HG03045 (cell line): ENCODE data around the gene PPFIA4.
"Not testable (repeated sequence)": the region's sequence is repeated elsewhere in the genome, so short reads cannot be mapped to it uniquely, and the experiment has no call there.

Experiments used
- ATAC-seq: cut with Tn5 transposase; IDR thresholded peaks from one replicate; pipeline ENCODE4 v1.9.1; 2021; ENCODE audit warnings: mild to moderate bottlenecking, moderate library complexity; ENCODE audit not compliant: unreplicated experiment

PPFIA4 gene

DNA sequence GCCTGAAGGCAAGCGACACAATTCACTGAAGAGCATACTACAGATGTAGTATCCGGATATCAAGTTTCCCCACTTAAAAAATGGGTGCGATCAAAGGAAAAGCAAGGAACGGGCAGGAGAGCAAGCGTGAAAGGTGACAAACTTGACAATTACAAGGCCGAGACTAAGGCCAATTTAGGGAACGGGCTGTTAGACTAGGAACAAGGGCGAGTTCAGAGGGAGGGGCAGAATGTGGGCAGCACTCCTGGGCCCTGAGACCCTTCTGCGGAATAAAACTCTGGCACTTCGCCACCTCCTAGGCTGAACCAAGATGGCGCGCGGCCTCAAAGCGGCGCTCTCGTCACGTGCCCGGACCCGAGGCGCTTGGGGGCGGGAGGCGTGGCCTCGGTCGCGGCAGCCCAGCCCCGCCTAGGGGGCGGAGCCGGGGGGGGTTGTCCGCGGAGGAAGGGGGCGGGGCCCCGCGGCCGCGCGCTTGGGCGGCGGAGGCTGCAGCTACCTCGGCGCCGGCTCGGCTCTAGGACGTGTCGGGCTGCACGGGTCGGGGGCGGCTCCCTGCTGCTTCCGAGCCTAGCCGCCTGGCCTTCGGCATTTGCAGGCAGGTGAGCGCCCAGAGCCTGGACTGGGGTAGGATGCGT is at the start of gene PPFIA4:
PPFIA4 (plus strand) TSS at position 461 of the 635 bp plus-strand sequence. CDS start 12,518 bp downstream, outside the sequence.
- ATAC-seq: peak; percentile 81

DNA sequence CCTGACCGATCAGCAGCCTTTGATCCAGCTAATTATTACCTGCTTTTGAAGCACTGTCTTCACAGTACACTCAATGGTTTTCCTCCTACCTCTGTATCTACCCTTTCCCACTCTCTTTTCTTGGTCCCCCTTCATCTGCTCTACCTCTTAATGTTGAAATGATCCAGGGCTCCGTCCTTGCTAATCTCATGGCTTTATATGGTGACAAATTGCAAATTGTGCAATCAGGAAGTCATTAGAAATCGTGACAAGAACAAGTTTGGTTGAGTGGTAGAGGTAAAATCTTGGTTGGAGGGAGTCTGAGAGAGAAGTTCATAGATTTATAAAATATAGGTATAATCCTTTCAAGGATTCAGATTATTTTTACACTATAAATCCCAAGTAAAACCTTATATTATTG is 49.7 kb upstream of the PPFIA4 start:
- ATAC-seq: no peak

DNA sequence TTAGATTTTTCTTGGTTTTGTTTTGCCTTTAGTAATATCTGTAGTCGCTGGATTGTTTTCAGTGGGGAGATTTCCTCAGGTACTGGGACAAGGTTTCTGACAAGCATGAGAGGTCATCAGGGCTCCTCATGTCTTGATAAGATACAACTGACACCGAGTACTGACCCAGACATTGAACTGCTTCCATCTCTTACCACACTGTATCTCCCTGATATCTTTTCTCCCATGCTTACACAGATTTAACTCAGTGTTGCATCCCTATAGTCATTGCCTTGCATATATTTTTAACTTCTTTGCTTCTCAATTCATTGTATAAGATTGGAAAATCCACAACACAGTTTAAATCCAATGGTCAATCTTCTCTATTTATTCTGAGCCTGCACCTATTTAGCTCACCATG is 46.8 kb upstream of the PPFIA4 start:
- ATAC-seq: no peak

DNA sequence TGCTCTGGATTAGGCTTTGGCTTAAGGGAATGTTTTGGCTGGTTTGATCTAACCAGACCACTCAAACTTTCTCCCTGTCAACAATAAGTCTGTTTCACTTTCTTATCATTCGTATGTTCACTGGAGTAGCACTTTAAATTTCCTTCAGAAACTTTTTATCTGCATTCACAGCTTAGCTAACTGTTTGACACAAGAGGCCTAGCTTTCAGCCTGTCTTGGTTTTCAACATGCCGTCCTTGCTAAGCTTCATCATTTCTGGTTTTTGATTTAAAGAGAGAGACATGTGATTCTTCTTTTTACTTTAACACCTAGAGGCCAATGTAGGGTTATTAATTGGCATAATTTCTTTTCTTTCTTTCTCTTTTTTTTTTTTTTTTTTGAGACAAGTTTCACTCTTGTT is 44.4 kb upstream of the PPFIA4 start:
- no peak for ATAC-seq

DNA sequence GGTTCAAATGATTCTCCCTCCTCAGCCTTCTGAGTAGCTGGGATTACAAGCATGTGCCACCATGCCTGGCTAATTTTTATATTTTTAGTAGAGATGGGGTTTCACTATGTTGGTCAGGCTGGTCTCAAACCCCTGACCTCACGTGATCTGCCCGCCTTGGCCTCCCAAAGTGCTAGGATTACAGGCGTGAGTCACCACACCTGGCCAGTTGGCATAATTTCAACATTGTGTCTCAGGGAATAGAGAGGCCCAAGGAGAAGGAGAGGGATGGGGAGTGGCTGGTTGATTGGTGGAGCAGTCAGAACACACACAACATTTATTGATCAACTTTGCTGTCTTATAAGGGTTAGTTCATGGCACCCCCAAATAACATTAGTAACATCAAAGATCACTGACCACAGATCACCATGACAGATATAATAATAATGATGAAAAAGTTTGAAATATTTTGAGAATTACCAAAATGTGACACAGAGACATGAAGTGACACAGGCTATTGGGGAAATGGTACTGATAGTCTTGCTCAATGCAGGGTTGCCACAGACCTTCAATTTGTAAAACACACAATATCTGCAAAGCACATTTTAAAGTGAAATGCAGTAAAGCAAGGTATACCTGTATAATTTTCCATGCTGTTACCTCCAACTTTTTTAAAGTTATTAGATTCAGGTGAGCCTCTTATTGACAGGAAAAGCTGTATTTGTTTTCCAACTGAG is 43.4 kb upstream of the PPFIA4 start:
- ATAC-seq: no peak

DNA sequence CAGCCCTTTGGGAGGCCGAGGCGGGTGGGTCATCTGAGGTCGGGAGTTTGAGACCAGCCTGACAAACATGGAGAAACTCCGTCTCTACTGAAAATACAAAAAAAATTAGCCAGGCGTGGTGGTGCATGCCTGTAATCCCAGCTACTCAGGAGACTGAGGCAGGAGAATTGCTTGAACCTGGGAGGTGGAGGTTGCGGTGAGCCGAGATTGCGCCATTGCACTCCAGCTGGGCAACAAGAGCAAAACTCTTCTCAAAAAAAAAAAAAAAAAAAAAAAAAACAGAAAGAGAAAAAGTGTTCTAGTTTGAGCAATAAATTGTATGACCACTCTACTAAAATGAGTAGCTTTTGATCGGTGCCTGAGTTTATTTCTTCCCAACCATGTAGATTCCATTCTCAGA is 40.2 kb upstream of the PPFIA4 start:
- not testable (repeated sequence) for ATAC-seq

DNA sequence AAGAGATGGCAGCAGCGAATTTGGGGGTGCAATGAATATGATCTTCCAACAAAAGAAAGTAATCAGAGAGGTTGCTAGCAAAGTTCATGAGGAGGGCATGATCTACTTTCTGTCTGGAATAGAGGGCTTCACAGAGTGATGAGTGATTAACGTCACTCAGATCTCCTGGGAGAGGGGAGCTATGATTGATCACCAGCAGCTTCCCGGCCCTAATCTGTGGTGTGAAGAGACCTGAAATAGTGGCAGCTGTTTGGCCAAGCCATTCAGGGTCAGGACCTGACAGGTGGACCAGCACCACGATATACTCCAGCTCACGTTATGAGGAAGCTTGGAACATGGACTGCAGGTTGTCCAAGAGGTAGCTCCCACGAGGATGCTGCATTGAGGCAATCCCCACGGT is 39.0 kb upstream of the PPFIA4 start:
- no peak for ATAC-seq

DNA sequence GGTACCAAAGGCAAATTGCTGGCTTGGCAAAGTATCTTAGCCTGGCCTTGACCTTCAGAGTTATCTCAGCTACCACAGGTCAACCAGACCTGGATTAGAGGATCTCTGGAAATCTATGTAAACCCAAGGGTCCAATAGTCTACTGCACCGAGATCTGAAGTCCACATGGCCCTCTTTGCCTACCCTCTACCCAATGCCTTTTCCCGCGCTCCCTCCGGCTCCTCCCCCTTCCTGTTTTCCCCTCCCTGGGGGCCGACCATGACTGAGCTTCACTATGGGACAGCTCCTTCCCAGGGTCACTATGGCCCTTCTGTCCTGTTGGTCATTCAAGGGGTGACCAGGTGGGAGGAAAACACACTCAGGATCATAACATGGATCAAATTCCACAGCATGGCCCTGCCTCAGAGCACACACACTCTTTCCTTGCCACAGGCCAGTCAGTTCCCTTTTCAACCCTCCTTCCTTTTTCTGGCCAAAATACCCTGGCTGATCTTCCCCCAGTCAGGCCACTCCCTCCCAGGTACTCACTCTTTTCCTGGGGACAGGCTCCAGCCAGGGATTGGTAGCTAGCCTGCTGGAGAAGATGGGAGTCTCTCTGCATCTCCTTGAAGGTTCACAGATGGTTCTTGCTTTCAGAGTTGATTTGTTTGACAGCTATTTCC is 38.2 kb upstream of the PPFIA4 start:
- no peak for ATAC-seq

DNA sequence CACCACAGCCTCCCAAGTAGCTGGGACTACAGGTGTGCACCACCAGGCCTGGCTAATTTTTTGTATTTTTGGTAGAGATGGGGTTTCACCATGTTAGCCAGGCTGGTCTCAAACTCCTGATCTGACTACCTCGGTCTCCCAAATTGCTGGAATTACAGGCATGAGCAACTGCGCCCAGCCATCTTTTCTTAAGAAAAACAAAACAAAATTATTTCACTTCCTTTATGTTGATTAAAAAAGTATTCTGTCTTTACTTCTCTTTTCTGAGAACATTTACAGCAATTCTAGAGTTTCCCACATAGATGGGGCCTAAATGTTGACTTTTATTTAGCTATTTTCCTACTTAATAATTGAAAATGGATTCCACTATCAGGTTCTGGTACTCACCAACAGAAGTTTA is 36.4 kb upstream of the PPFIA4 start:
- no peak for ATAC-seq

DNA sequence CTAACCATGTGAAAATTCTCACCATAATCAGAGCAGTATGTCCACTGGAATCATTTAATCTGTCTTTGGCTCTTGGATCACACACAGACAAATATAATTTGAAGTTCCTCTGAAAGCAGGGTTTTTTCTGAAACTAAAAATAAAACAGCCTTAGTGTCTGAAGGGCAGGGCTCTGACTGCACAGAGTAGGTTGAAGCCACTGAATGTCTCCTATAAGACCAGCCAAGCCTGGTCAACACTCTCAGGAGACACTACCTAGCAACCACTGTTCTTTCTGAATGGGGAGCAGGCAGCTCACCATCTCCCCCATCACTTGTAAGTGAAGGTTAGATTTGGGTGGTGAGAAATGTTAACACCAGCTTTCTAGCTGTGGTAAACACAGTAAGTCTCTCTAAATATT is 35.2 kb upstream of the PPFIA4 start:
- no peak for ATAC-seq

DNA sequence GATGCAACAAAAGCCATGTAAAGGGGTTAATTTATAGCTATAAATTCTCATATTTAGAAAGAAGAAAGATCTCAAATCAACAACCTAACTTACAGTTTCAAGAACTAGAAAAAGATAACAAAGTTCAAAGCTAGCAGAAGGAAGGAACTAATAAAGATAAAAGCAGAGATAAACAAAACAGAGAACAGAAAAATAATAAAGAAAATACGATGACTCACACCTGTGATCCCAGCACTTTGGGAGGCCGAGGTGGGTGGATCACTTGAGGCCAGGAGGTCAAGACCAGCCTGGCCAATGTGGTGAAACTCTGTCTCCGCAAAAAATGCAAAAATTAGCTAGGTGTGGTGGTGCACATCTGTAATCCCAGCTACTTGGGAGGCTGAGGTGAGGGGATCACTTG is 31.5 kb upstream of the PPFIA4 start:
- no peak for ATAC-seq

DNA sequence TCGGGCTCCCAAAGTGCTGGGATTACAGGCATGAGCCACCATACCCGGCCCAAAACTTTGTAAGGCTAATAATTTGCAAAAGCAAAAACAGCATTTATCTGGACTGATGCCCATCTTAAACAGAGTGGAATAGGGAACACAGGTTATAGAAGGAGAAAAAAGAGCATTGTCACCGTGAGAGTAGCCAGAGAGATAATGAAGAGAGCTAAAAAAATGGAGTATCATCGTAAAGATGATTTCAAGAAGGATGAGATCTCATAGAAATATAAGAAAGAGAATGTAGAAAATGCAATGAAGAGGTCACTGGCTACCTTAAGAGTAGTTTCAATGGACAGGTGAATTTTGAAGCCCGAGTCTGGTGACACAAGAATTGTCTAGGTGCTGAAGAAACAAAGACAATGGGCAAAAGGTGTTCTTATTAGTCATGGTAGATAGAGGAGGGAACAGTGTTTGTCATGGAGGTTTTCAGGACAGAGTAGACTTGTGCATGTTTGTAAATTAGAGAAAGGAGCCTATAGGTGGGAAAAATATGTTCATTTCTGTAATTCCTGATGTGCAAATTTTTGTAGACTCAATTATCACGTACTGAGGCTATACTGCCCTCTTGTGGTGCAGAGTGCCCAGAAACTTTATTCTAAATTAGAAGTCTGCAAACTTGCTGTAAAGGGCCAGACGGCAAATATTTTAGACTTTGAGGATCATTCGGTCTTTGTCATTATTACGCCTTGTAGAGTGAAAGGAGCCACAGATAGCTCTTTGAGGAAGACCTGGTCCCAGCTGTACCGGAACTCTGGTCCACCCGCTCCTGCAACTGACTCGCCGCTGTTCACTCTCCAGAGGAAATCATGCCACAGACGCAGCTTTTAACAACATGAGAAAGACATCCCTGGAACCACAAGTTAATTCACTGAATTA is 27.2 kb upstream of the PPFIA4 start:
- ATAC-seq: no peak

DNA sequence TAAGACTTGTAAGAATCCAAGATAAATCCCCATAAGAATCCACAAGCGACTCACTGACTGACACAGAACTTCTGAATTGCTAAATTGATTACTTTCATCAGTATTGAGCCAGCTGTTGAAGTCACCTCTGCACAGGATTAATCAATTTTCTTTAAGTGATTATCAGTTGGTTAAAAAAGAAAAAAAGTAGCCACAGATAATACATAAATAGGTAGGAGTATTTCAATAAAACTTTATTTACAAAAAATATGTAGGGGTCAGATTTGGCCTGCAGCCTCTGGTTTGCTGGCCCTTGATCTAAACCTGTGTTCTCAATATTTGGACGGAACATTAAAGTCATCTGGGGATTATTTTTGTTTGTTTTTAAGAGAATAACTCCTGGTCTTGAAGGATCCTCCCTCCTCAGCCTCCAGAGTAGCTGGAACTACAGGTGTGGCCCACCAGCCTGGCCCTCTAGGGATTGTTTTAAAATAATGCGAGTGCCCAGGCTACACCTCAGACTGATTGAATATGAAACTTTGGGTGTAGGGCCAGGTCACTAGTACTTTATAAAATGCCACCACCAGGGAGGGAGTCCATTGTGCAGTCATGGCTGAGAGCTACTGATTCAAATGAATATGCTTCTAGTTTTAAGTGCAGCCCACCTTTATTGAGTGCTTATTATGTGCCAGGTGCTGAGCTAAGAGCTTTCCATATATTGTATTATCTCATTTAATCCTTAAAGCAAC is 25.9 kb upstream of the PPFIA4 start:
- no peak for ATAC-seq

DNA sequence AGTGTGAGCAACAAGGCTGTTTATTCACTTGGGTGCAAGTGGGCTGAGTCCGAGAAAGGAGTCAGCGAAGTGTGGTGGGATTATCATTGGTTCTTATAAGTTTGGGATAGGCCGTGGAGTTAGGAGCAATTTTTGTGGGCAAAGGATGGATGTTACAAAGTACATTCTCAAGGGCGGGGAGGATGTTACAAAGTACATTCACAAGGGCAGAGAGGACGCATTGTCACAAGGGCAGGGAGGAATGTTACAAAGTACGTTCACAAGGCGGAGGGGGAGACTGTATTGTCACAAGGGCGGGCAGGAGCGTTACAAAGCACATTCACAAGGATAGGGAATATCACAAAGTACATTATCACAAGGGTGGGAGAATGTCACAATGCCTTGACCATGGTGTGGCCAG is 24.3 kb upstream of the PPFIA4 start:
- ATAC-seq: no peak

DNA sequence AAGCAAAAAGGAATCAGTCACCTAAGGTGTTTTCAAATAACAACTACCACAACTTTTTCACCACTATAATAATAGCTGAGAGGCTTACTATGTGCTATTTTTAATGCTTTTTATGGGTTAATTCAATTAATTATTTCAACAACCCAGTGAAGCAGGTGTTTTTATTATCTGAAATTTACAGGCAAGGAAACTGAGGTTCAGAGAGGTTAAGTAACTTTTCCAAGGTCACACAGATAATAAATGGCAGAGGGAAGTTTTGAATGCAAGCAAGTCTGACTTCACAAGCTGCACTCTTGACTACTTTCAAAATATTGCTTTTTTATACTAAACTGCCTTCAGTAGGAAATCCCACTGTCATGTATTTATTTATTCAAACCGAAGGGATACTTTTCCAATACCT is 23.3 kb upstream of the PPFIA4 start:
- no peak for ATAC-seq

DNA sequence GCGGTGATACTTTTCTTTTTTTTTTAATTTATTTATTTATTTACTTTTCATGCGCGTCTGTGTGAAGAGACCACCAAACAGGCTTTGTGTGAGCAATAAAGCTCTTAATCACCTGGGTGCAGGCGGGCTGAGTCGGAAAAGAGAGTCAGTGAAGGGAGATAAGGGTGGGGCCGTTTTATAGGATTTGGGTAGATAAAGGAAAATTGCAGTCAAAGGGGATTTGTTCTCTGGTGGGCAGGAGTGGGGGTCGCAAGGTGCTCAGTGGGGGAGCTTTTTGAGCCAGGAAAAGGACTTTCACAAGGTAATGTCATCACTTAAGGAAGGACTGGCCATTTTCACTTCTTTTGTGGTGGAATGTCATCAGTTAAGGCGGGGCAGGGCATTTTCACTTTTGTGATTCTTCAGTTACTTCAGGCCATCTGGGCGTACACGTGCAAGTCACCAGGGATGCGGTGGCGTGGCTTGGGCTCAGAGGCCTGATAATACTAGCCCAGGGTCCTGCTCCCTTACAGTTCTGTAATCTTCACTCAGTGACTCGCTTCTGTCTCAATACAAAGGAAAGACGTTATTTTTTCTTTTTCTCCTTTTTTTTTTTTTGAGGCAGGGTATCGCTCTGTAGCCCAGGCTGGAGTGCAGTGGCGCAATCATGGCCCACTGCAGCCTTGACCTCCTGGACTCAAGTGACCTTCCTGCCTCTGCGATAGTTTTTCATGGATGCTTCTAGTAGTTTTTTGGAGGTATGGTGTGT is 20.7 kb upstream of the PPFIA4 start:
- not testable (repeated sequence) for ATAC-seq

DNA sequence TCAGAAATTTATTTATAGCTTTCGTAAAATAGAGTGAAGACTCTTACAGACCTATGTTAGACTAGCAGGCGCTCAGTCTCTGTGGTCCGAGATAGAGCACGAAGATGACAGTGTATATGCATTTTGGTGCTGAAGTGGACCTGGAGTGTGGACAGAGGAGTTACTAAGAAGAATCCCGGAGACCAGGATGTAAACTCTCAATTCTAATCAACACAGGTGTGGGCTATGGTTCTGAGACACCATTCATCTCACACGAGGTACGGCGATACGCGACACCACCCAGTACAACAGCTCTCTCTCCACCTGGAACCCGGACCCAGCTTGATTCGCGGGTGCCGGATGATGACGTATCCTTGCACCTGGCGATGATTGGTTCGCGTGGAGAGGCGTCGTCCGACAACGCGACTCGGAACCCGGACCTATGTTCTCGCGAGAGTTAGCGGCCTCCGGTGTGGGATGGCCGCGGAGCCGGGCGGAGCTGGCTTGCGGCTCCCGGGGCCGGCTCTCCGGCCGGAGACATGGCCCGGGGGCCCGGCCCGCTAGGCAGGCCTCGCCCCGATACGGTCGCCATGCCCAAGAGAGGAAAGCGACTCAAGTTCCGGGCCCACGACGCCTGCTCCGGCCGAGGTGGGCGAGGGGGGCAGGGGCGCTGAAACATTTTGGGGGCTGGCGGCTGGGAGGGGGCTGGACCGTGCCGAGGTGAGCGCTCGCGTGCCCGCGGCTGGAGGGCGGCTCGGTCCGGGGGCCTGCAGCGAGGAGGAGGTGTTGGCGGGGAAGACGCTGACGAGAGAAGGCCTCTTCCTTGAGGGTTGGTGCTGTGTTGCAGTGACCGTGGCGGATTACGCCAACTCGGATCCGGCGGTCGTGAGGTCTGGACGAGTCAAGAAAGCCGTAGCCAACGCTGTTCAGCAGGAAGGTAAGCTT is 19.1 kb upstream of the PPFIA4 start, which contains the start of gene TMEM183A:
TMEM183A (plus strand) TSS at position 427 of the 924 bp plus-strand sequence; CDS start at position 519, 92 bp downstream.
- peak; percentile 91 for ATAC-seq

DNA sequence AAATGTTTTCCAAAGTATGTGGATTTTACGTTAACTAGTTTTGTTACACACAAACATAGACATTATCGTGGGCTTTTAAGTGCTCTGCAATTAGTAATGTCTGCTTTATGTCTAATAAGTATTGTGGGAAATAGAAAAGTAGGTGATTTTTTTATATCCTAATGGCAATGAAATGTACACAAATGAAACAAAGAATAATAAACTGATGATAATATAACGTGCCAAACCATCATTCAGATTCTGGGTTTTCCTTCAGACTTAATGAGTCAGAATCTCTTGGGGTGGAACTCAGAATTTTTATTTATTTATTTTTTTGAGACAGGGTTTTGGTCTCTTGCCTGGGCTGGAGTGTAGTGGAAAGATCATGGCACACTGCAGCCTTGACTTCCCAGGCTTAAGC is 17.1 kb upstream of the PPFIA4 start:
- no peak for ATAC-seq

DNA sequence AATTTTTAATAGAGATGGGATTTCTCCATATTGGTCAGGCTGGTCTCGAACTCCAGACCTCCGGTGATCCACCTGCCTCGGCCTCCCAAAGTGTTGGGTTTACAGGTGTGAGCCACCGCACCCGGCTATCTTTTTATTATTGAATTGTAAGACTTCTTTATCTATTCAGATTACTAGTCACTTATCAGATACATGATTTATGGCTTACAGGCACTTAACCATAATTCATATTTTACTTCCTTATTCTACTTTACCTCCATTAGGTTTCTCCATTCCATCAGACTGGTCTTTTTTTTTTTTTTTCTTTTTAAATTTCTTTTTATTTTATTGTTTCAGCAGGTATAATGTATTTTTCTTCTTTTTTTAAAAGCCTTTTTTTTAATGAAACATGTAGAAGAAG is 14.7 kb upstream of the PPFIA4 start:
- ATAC-seq: no peak
